Central memory CD4-positive, alpha-beta T cell (primary cell): Measurements from ENCODE around the gene ABL2.
"Not testable (repeated sequence)": the region's sequence is repeated elsewhere in the genome, so short reads cannot be mapped to it uniquely, and the experiment has no call there.

ENCODE experiments used
- DNase-seq: peaks from one replicate; pipeline ENCODE4 v3.0.0; 2022

ABL2 gene

GRCh38 chr1:179213317-179213716, 16.2 kb downstream of the ABL2 start:
- not testable (repeated sequence) for DNase-seq

GRCh38 chr1:179208681-179209477, 20.6 kb downstream of the ABL2 start:
- no peak for DNase-seq

- DNase-seq = no peak
These were observed 22.7 kb downstream of the ABL2 start for GRCh38 chr1:179206812-179207211.

GRCh38 chr1:179205284-179205683, 24.2 kb downstream of the ABL2 start:
- DNase-seq = no peak

GRCh38 chr1:179202161-179202560, 27.3 kb downstream of the ABL2 start:
- DNase-seq = no peak

GRCh38 chr1:179200586-179200985, 28.9 kb downstream of the ABL2 start:
- no peak for DNase-seq

- DNase-seq = no peak
These were observed 31.7 kb downstream of the ABL2 start for GRCh38 chr1:179197690-179198297.

- not testable (repeated sequence) for DNase-seq
These were observed 33.6 kb downstream of the ABL2 start for GRCh38 chr1:179195857-179196256.

- no peak for DNase-seq
These were observed 34.1 kb downstream of the ABL2 start for GRCh38 chr1:179195376-179195775.

- DNase-seq = no peak
These were observed 35.4 kb downstream of the ABL2 start for GRCh38 chr1:179194068-179194537.

GRCh38 chr1:179190861-179191260, 38.6 kb downstream of the ABL2 start:
- no peak for DNase-seq

- no peak for DNase-seq
These were observed 41.6 kb downstream of the ABL2 start for GRCh38 chr1:179187735-179188471.

- no peak for DNase-seq
These were observed 42.4 kb downstream of the ABL2 start for GRCh38 chr1:179187043-179187442.

- DNase-seq = no peak
These were observed 45.1 kb downstream of the ABL2 start for GRCh38 chr1:179184403-179184802.

GRCh38 chr1:179183857-179184256, 45.6 kb downstream of the ABL2 start:
- no peak for DNase-seq

GRCh38 chr1:179178950-179179349, 50.5 kb downstream of the ABL2 start:
- DNase-seq = no peak

GRCh38 chr1:179178183-179178582, 51.3 kb downstream of the ABL2 start:
- no peak for DNase-seq

GRCh38 chr1:179177615-179178014, 51.9 kb downstream of the ABL2 start:
- no peak for DNase-seq

GRCh38 chr1:179177182-179177581, 52.3 kb downstream of the ABL2 start:
- no peak for DNase-seq

GRCh38 chr1:179175011-179175841, 54.3 kb downstream of the ABL2 start:
- DNase-seq = no peak

- not testable (repeated sequence) for DNase-seq
These were observed 59.1 kb downstream of the ABL2 start for GRCh38 chr1:179170468-179170770.

GRCh38 chr1:179169616-179170467, 59.6 kb downstream of the ABL2 start:
- DNase-seq = no peak
